Mucosa of descending colon (tissue), 3 donors: ENCODE data around the gene RAB26. TPM values are rescaled to one million over a fixed set of nuclear protein-coding genes. Genes with fewer than 3 reads are reported as not detected.
A peak's percentile ranks its signal among the peaks of the same experiment; 100 is the strongest.
"Not testable (repeated sequence)": the region's sequence is repeated elsewhere in the genome, so short reads cannot be mapped to it uniquely, and the experiment has no call there.

Experiments used
- ATAC-seq: fragments of 200-7000 bp; cut with Tn5 transposase; one replicate; pipeline ENCODE4 v1.9.1; 2020; ENCODE audit warnings: mild to moderate bottlenecking, moderate library complexity
- DNase-seq, 3 donors: peaks; one replicate each; pipeline ENCODE4 v3.0.0-alpha.2; 2020
- H3K36me3 ChIP-seq: fragments of 200-600 bp; one replicate; pipeline ENCODE4 v1.8.0; 2021; ENCODE audit warnings: low read depth, mild to moderate bottlenecking
- H3K4me1 ChIP-seq: fragments of 200-600 bp; one replicate; pipeline ENCODE4 v1.8.0; 2021; ENCODE audit warnings: low read depth, mild to moderate bottlenecking
- H3K4me3 ChIP-seq: fragments of 200-600 bp; one replicate; pipeline ENCODE4 v1.8.0; 2021; ENCODE audit warnings: mild to moderate bottlenecking
- H3K9me3 ChIP-seq: fragments of 200-600 bp; one replicate; pipeline ENCODE4 v1.8.0; 2021; ENCODE audit warnings: mild to moderate bottlenecking
- intact Hi-C, 2 donors: fragments of 100-400 bp; cut with DNase I in 1 of 2; cut with micrococcal nuclease in 1 of 2; formaldehyde crosslinking; loops; one replicate each; pipeline versions ENCODE4 v1.11.0 to v1.11.1; 2022; cut with DNase I, micrococcal nuclease
- total RNA-seq, 3 donors: library from RNA; stranded (reverse); fragmentation: NEBNext Ultra II Directional in 2 of 3; extraction: Animal tissue kit (Norgen Biotek cat#: 25700) in 2 of 3; gene quantifications; one replicate each; pipeline versions ENCODE4 v1.2.1 to v1.2.4, GENCODE V29; 2021 to 2023
- TF ChIP-seq, protein P1 (sequence below): fragments of 200-600 bp; IDR thresholded peaks from one replicate; pipeline ENCODE4 v1.8.0; 2022; ENCODE audit warnings: antibody characterized with exemption, mild to moderate bottlenecking
- donor health status: DM: no; HTN: no; CAD: no; lungs with moderate emphysema.
- donor health status: DM: no; HTN: no; CAD: no.
- donor health status: DM: no; HTN: yes; CAD: no.

The RAB26 gene
- total RNA-seq, 3 donors from 2014 or later: 3.8 to 28.3 (median 15.7) TPM

DNA sequence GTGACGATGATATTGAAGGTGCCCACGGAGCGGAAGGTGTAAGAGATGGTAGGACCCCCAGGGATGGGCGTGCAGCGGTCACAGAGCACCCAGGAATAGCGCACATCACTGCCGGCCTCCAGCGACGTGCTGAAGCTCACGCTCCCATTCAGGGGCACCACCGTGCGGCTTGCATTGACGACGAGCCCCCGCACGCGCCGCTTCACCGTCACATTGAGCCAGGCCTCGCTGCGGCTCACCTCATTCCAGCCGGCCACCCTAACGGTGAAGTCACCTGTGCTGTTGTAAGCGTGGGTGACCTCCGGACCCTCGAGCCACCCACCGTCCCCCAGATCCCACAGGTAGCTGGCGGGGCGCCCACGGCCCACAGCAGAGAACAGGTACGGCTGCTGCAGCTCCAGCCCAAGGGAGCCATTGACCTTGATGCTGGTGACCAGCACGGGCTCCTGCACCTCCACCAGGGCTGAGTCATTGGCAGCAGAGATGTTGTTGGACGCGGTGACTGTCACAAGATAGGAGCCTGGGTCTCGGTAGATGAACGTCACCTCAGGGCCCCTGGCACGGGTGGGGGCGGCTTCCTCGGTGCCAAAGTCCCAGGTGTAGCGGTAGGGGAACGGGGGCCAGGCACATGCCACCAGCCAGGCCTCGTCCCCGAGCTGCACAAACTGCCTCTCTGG lies 38.0 kb upstream of the RAB26 start:
- intact Hi-C loops, H3K9me3 ChIP-seq, H3K4me1 ChIP-seq, DNase-seq, H3K36me3 ChIP-seq, H3K4me3 ChIP-seq: not testable (repeated sequence)
- peak; percentile 8 for ATAC-seq

DNA sequence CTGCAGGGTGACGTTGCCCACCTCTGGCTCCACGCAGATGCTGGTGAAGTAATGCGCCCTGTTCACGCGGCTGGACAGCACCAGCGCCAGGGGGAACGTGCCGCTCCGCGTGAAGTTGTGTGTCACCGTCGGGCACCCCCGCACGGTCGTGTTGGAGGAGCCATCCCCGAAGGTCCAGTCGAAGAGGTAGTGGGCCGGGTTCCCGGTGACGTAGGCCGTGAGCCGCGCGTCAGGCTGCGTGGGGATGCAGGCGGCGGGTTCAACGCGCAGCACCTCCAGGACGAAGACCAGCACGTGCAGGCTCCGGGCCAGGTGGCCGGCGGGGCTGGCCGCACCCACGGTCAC lies 37.4 kb upstream of the RAB26 start:
- H3K4me3 ChIP-seq, H3K9me3 ChIP-seq, DNase-seq, H3K36me3 ChIP-seq, intact Hi-C loops, H3K4me1 ChIP-seq: not testable (repeated sequence)
- peak; percentile 9 for ATAC-seq

DNA sequence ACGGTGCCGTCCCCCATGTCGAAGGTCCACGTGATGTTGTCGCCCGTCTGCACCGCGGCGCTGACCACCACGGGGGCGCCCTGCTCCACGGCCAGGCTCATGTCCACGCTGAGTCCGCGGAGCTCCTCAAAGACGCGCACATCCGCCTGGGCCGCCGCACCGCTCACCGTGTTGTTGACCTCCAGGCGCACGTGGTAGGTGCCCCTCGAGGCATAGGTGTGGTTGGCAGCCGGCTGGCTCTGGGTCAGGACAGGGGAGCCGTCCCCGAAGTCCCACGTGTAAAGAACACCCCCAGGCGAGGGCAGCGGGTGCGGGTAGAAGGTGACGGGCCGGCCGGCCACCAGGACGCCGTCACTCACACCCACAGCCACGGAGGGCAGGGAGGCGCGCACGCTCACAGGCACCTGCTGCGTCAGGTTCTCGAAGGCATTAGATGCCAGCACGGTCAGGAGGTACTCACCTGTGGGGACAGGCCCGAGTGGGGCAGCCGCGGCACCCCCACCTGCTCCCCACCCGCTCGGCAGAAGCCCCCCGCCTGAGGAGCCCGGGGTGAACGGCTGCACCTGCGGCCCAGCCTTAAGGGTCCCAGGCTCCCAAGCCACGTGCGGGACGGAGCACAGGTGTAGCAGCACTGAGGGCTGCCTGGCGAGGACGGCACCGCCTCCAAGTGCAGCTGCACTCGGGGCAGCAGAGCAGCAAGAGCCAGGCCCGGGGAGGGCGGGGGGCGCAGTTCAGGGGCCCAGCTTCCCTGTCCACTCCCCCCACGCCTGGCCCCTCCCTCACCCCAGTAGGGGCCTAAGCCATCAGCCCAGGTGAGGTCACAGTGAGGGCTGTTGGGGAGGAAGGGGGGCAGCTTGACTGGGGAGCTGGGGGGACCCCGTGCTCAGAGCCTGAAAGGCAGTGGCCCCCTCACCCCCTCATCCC lies 36.8 kb upstream of the RAB26 start:
- H3K4me1 ChIP-seq, intact Hi-C loops, H3K36me3 ChIP-seq, DNase-seq, ATAC-seq, H3K4me3 ChIP-seq, H3K9me3 ChIP-seq: not testable (repeated sequence)

DNA sequence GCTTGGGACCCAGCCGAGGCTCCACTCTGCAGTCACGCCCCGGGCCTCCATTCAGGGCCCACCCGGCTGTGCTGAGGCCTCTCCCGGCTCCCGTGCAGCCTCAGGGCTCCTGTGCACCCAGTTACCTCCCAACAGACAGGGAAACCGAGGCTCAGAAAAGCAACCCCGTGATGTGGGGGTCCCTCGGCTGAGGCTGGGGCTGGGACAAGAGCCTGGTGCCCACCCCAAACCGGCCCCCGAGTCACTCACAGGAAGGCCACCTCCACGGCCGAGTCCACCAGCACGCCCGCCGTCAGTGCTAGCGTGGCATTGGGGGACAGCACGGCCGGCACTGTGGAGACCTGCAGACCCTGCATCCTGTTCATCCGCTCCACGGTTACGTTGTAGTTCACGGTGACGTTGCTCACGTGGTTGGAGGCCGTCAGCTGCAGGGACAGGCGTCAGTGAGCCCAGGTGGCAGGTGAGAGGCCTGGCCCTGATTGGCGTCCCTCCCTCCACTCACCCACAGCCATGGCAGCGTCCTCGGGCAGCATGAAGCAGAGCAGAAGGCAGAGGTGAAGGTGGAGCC lies 35.8 kb upstream of the RAB26 start:
- H3K9me3 ChIP-seq, H3K36me3 ChIP-seq: not testable (repeated sequence)

DNA sequence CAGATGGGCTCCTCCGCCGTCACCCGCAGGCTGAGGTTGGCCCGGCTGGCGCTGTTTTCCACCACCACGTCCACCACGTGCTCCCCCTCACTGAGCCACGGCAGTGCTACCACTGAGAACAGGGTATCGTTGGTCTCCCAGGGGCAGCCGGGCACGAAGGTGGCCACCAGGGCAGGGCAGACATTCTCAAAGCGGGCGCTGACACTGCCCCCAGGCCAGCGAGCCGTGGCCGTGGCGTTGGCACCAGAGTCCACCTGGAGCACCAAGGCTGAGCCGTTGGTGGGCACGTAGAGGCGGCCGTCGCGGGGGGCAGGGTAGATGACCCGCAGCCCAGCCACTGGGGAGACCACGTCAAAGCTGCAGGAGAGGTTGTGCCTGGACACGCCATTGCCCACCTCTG lies 34.2 kb upstream of the RAB26 start:
- intact Hi-C loops, ATAC-seq, H3K9me3 ChIP-seq, H3K4me1 ChIP-seq, H3K4me3 ChIP-seq, DNase-seq, H3K36me3 ChIP-seq: not testable (repeated sequence)

More for the DNA sequence above, 35.8 kb upstream of the RAB26 start:
- H3K4me3 ChIP-seq, ATAC-seq, H3K4me1 ChIP-seq, DNase-seq, intact Hi-C loops: not testable (repeated sequence)

DNA sequence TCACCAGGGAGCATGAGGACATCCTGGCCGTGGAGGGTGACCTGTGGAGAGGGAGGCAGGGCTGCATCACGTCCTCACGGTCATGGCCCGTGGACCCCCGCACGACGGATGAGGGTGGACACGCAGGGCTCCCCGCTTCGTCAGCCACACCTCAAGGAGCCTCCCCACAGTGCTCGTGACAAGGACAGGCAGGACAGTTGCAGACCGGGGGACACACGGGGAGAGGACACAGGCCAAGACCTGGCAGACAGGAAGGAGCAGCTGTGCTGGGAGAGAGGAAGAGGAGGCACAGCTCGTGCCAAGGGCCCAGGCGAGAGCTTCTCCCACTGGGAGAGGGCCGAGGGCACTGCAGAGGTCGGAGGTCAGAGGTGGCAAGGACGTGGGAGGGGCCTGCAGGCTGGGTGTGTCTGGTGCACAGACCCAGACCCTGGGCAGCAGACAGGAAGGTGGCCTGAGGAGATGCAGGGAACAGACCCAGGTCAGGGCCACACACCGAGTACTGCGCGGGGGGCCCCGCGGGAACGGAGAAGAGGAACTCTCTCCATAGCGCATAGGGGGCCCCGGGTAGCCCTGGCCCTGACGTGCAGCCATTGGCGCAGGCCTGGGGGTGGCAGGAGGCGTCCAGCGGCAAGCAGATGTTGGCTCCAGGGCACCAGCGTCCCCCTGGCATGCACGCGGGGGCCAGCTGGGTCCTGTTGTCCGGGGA lies 33.4 kb upstream of the RAB26 start:
- H3K9me3 ChIP-seq, H3K4me1 ChIP-seq, ATAC-seq, intact Hi-C loops, H3K4me3 ChIP-seq, H3K36me3 ChIP-seq, DNase-seq: not testable (repeated sequence)

DNA sequence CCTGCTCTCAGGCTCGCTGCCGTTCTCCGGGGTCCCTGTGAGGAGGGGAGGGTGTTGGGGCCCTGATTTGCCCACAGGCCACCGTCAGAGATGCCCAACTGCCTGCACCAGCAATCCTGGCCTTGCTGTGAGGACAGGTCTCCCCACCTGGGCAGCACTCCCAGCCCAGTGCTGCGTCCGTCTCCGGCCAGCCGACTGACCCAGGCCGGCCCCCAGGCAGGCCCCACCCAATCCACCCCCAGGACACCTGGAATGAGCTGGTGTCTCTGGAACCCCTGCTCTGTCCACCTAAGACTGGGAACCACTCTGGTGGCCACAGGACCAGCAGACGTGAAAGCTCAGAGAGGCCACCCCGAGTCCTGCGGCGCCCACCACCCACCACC lies 32.8 kb upstream of the RAB26 start:
- intact Hi-C loops: no loop called here
- H3K36me3 ChIP-seq: no peaks in the 10 kb centered on the region
- no peak overlapping the region for H3K4me3 ChIP-seq
- DNase-seq: no peak
- peaks cover 5% of the 10 kb centered on the region for H3K4me1 ChIP-seq
- TF ChIP-seq, protein P1, sequence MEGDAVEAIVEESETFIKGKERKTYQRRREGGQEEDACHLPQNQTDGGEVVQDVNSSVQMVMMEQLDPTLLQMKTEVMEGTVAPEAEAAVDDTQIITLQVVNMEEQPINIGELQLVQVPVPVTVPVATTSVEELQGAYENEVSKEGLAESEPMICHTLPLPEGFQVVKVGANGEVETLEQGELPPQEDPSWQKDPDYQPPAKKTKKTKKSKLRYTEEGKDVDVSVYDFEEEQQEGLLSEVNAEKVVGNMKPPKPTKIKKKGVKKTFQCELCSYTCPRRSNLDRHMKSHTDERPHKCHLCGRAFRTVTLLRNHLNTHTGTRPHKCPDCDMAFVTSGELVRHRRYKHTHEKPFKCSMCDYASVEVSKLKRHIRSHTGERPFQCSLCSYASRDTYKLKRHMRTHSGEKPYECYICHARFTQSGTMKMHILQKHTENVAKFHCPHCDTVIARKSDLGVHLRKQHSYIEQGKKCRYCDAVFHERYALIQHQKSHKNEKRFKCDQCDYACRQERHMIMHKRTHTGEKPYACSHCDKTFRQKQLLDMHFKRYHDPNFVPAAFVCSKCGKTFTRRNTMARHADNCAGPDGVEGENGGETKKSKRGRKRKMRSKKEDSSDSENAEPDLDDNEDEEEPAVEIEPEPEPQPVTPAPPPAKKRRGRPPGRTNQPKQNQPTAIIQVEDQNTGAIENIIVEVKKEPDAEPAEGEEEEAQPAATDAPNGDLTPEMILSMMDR: no peak
- H3K9me3 ChIP-seq: no peaks in the 10 kb centered on the region
- ATAC-seq: no peak

DNA sequence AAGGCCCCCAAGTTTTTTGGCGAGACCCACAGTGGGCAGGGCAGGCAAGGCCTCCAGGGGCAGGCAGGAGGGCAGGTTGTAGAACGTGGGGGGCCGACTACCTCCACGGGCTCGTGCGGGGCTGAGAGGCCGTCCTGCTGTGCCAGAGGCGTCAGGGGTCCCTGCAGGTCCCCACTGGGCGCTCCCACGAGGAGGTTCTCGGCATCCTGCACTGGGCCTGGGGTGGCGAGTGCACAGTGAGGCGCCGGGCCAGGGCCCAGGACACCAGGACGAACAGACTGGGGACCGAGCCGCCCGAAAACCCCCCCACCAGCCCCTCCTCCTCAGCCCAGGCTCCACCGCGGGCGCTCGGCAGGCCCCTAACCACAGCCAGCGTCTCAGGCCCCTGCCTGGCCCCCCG lies 32.0 kb upstream of the RAB26 start:
- intact Hi-C loops, H3K4me1 ChIP-seq, H3K36me3 ChIP-seq, DNase-seq, H3K9me3 ChIP-seq, ATAC-seq, H3K4me3 ChIP-seq: not testable (repeated sequence)

DNA sequence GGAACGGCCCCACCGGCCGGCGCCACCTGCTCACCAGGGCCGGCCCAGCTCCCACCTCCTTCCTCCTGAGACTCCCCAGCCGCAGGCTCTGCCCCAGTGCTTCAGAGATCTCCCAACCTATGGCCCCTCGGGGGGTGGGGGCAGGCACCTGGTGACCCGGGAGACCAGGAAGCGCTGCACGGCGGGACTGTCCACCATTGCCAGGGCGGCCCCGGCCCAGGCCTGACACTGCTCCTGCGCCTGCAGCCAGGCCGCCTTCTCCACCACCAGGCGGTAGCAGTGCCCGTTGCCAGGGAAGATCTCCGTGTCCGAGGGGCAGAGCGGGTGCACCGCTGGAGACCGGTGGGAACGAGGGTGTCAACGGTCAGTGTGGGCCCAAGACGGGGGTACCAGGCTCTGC lies 31.1 kb upstream of the RAB26 start:
- H3K9me3 ChIP-seq, H3K4me1 ChIP-seq, H3K4me3 ChIP-seq, intact Hi-C loops, H3K36me3 ChIP-seq, ATAC-seq, DNase-seq: not testable (repeated sequence)

DNA sequence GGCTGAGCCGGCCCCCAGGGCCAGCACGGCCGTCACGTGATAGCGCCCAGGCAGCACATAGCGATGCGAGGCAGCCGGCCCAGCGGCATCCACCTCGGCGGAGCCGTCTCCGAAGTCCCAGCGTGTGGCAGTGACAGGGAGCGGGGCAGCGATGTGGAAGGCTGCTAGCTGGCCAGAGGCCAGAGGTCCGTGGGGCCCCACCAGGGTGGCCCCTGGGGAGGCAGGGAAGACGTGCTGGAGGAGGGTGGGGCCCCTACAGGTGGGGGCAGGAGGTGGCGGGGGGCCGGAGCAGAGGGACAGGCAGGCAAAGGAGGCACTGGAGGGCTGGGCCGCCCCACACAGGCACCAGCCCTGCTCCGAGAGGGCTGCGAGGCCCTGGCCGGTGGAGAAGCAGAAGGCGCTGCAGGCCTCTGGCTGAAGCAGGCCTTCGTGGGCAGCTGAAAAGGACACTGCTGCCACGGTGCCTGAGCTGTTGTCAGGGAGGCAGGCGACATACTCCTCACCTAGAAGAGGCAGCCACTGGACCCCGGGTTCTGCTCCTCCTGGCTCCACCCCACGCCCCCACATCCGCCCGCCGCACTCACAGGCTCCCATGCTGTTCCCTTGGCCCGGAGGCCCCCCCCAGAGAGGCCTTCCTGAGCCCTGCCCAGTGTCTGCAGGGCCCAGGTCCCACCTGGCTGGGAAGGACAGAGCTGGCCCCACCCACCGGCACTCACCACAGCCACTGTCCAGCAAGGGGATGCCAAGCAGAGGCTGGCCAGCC lies 30.3 kb upstream of the RAB26 start:
- H3K36me3 ChIP-seq, H3K4me1 ChIP-seq, intact Hi-C loops, H3K4me3 ChIP-seq, H3K9me3 ChIP-seq, DNase-seq, ATAC-seq: not testable (repeated sequence)

DNA sequence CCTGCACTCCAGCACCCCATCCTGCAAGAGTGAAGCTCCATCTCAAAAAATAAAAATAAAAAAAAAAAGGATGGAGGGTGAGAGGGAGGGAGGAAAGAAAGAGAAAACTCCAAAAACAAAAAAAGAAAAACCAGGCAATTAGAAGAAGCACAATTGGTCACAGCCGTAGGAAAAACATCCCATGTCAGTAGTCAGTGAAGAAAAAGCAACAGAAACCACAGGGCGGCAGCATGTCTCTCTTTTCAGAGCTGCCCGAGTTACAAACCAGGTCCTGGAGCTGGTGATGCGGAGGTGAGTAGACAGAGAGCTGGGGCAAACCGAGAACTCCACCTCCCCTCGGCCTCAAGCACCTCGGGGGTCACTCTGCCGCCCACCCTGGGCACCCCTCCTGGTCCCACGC lies 27.1 kb upstream of the RAB26 start:
- ATAC-seq (peak; percentile 32), DNase-seq (peak in 1 of 3 donors; percentile 49)
- H3K9me3 ChIP-seq, intact Hi-C loops, H3K4me3 ChIP-seq, H3K36me3 ChIP-seq: not testable (repeated sequence)
- H3K4me1 ChIP-seq: peaks cover 13% of the 10 kb centered on the region
